OCI-LY1 (cell line): ENCODE results near the gene LMF2.
A peak's percentile ranks its signal among the peaks of the same experiment; 100 is the strongest.

Source experiments
- H2AFZ ChIP-seq: fragments of 200-600 bp; sonication (generic), shearing (Covaris generic); 2 replicates; pipeline ENCODE4 v1.6.0; 2014; ENCODE audit warnings: antibody characterized with exemption, mild to moderate bottlenecking, low read length
- H3F3A ChIP-seq: fragments of 200-600 bp; sonication (generic), shearing (Covaris generic); 2 replicates; pipeline ENCODE4 v1.6.0; 2014; ENCODE audit warnings: mild to moderate bottlenecking, antibody characterized with exemption, low read length, moderate library complexity; ENCODE audit not compliant: insufficient read depth
- H3K27ac ChIP-seq: fragments of 200-600 bp; sonication (generic); 2 replicates; pipeline ENCODE4 v1.5.1; 2014; ENCODE audit warnings: low read length, mixed run types, mild to moderate bottlenecking, low read depth; ENCODE audit not compliant: poor library complexity, severe bottlenecking
- H3K27me3 ChIP-seq: fragments of 200-600 bp; sonication (generic); 2 replicates; pipeline ENCODE4 v1.6.0; 2014; ENCODE audit warnings: antibody characterized with exemption, mild to moderate bottlenecking, low read length, moderate library complexity; ENCODE audit not compliant: insufficient read depth
- H3K36me3 ChIP-seq: fragments of 200-600 bp; sonication (generic); 2 replicates; pipeline ENCODE4 v1.6.1; 2014; ENCODE audit warnings: mild to moderate bottlenecking, antibody characterized with exemption, low read length, moderate library complexity, mixed read lengths; ENCODE audit not compliant: insufficient read depth
- H3K4me1 ChIP-seq: fragments of 200-600 bp; sonication (generic); 2 replicates; pipeline ENCODE4 v1.5.1; 2014; ENCODE audit warnings: mild to moderate bottlenecking, low read length, moderate library complexity; ENCODE audit not compliant: insufficient read depth, severe bottlenecking
- H3K4me2 ChIP-seq: fragments of 200-600 bp; sonication (generic), shearing (Covaris generic); 2 replicates; pipeline ENCODE4 v1.6.1; 2014; ENCODE audit warnings: low read length
- H3K4me3 ChIP-seq: fragments of 200-600 bp; sonication (generic); 2 replicates; pipeline ENCODE4 v1.5.1; 2014; ENCODE audit warnings: low read length, low read depth, mild to moderate bottlenecking, mixed read lengths; ENCODE audit not compliant: poor library complexity, severe bottlenecking
- H3K79me2 ChIP-seq: fragments of 200-600 bp; shearing (Covaris generic); 2 replicates; pipeline ENCODE4 v1.6.1; 2016; ENCODE audit warnings: mixed run types, low read length, mixed read lengths; ENCODE audit not compliant: insufficient read depth
- H3K9ac ChIP-seq: fragments of 200-600 bp; sonication (generic), shearing (Covaris generic); 2 replicates; pipeline ENCODE4 v1.6.1; 2014; ENCODE audit warnings: mild to moderate bottlenecking, low read length, mixed read lengths
- H3K9me2 ChIP-seq: fragments of 200-600 bp; sonication (generic), shearing (Covaris generic); 2 replicates; pipeline ENCODE4 v1.6.1; 2014; ENCODE audit warnings: low read depth, mild to moderate bottlenecking, low read length, mixed read lengths
- H3K9me3 ChIP-seq: fragments of 200-600 bp; shearing (Covaris generic); 2 replicates; pipeline ENCODE4 v1.6.1; 2014; ENCODE audit warnings: low read length, mixed read lengths
- H4K20me1 ChIP-seq: fragments of 200-600 bp; sonication (generic), shearing (Covaris generic); 2 replicates; pipeline ENCODE4 v1.6.0; 2016; ENCODE audit warnings: mild to moderate bottlenecking, low read length; ENCODE audit not compliant: insufficient read depth
- CTCF ChIP-seq: fragments of 200-600 bp; sonication (generic), shearing (Covaris generic); IDR thresholded peaks from 2 replicates; pipeline ENCODE4 v1.5.1; 2017; ENCODE audit warnings: mild to moderate bottlenecking, antibody characterized with exemption, low read length, moderate library complexity, mixed read lengths
- EZH2 ChIP-seq: fragments of 200-600 bp; sonication (generic), shearing (Covaris generic); IDR thresholded peaks from 2 replicates; pipeline ENCODE4 v1.8.0; 2017; ENCODE audit warnings: borderline replicate concordance, mixed run types, mild to moderate bottlenecking, antibody characterized with exemption, low read length, moderate library complexity, mixed read lengths

The LMF2 gene

DNA sequence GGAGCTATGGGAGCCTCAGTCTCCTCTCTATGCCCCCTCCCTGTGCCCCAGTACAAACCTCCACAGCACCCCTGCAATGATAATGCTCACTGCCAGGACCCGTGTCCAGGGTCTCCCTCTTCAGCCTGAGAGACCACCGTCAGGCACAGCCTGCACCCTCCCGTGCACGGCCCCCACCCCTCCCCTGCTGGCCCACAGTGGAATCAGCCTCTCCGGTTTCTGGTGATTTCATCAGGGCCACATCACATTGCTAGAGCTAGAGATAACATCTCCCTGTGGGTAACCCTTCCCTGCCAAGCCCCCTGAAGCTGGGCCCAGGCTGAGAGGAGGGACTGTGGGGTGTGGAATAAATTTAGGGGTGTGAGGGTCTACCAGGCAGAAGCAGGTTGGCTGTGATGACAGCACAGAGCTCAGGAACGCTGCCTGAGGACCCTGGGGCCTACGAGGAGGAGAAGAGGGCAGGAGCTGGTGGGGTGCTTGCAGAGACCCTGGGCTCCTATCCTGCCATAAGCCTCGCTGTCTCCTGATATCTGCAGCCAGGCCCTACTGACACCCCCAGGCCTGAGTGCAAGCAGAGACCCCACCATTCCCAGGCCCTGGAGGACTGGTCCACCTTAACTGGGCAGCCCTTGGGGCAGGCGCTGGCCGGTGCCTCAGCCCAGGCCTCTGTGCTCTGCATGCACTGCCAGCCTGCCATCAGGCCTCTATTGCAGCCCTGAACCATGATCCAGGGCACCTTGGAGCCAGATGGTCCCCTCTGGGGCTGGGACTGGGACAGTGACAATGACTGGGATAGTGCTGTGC, 38.2 kb upstream of the LMF2 start, which contains the start of gene KLHDC7B:
TSS of gene KLHDC7B (plus strand) at position 378 of the 804 bp plus-strand sequence. CDS start at position 723, 345 bp downstream.
- no peaks in the 10 kb centered on the region for H3K9me2 ChIP-seq
- H3K9ac ChIP-seq = no peak within 1 kb of the TSS
- H3K9me3 ChIP-seq = no peaks in the 10 kb centered on the region
- peaks cover 43% of the 10 kb centered on the region for H3K4me1 ChIP-seq
- no peaks in the 10 kb centered on the region for H4K20me1 ChIP-seq
- H3K4me3 ChIP-seq = no peak within 1 kb of the TSS
- H2AFZ ChIP-seq = no peak within 1 kb of the TSS
- no peak within 1 kb of the TSS for H3K4me2 ChIP-seq
- H3K27ac ChIP-seq = no peak within 1 kb of the TSS
- TF ChIP-seq EZH2 (no peak), CTCF (no peak)
- H3K79me2 ChIP-seq = no peaks in the 10 kb centered on the region
- peaks cover 2% of the 10 kb centered on the region; the same call in 1 of the 2 replicates for H3F3A ChIP-seq
- H3K36me3 ChIP-seq = no peaks in the 10 kb centered on the region
- no peaks in the 10 kb centered on the region for H3K27me3 ChIP-seq

- Histone ChIP-seq H3K9me2 (no peaks in the 10 kb centered on the region), H3F3A (peaks cover 11% of the 10 kb centered on the region; the same call in 1 of the 2 replicates), H3K36me3 (no peaks in the 10 kb centered on the region), H4K20me1 (no peaks in the 10 kb centered on the region), H3K27ac (no peak overlapping the region), H3K4me3 (no peak overlapping the region), H3K9ac (no peak overlapping the region), H2AFZ (no peak overlapping the region), H3K79me2 (no peaks in the 10 kb centered on the region), H3K4me1 (peaks cover 53% of the 10 kb centered on the region), H3K4me2 (peak overlapping the region; percentile 50; the same call in 1 of the 2 replicates), H3K27me3 (no peaks in the 10 kb centered on the region), H3K9me3 (no peaks in the 10 kb centered on the region)
- no peak for TF ChIP-seq EZH2
- no peak for TF ChIP-seq CTCF
Observed at GRCh38 chr22:50544746-50545253, 37.3 kb upstream of the LMF2 start.

GRCh38 chr22:50544078-50544745, 36.7 kb upstream of the LMF2 start:
- Histone ChIP-seq H2AFZ (no peak overlapping the region), H4K20me1 (no peaks in the 10 kb centered on the region), H3K9me3 (no peaks in the 10 kb centered on the region), H3K27me3 (no peaks in the 10 kb centered on the region), H3K27ac (no peak overlapping the region), H3K79me2 (no peaks in the 10 kb centered on the region), H3K36me3 (no peaks in the 10 kb centered on the region), H3K9ac (no peak overlapping the region; the same call in 1 of the 2 replicates), H3K9me2 (no peaks in the 10 kb centered on the region), H3K4me2 (peak overlapping the region; percentile 50), H3K4me1 (peaks cover 58% of the 10 kb centered on the region), H3F3A (peaks cover 11% of the 10 kb centered on the region; the same call in 1 of the 2 replicates), H3K4me3 (peak overlapping the region; percentile 15)
- peak; percentile 75 for TF ChIP-seq CTCF
- TF ChIP-seq EZH2 = no peak
